GM19452 (cell line): ENCODE data around the gene ABAT.
"Not testable (repeated sequence)": the region's sequence is repeated elsewhere in the genome, so short reads cannot be mapped to it uniquely, and the experiment has no call there.

Source experiments
- ATAC-seq: cut with Tn5 transposase; IDR thresholded peaks from one replicate; pipeline ENCODE4 v1.9.1; 2021; ENCODE audit not compliant: unreplicated experiment

The ABAT gene

DNA sequence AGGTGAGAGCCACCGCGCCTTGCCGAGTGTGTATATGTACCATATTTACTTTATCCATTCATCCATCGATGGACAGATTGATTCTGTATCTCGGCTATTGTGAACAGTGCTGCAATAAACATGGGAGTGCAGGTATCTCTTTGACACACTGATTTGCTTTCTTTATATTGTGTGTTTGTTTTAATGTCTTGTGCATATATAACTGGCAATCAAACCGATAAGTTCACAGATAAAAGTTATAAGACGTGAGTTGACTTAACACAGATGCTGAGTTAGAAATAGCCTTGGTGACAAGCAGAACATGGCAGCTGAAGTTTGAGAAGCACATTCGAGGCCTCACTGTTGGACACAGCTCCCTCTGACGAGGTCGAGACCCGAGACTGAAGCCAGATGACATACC is 99.8 kb downstream of the ABAT start:
- ATAC-seq = no peak

DNA sequence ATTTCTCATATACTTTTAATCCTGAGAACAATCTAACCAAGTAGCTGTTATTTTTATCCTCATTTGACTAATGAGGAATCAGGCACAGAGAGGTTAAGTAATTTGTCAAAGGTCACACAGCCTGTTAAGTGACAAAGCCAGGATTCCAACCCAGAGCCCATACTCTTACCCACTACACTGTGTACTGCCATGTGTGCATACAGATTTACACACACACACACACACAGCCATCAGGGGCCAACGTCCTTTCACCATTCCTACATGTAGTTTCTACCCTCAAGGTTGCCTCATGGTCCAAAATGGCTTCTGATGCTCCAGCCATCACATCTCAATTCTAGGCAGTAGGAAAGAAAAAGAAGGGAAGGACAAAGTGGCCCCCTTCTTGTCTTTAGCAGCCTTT is 100.9 kb downstream of the ABAT start:
- ATAC-seq = no peak

DNA sequence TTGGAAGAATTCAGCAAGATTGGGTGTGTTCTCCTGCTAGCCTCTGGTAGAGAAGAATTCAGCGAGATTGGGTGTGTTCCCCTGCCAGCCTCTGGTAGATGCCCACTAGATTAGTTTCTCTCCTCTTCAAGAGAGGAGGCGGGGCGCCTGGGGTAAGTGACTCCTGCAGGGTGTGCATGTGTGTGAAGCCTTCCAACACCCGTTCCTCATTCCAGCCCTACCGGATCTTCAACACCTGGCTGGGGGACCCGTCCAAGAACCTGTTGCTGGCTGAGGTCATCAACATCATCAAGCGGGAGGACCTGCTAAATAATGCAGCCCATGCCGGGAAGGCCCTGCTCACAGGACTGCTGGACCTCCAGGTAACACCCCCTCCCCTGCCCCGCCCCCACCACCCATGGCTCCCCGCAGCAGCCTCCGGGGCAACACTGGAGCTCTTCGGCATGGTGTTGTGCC is 101.7 kb downstream of the ABAT start:
- no peak for ATAC-seq

DNA sequence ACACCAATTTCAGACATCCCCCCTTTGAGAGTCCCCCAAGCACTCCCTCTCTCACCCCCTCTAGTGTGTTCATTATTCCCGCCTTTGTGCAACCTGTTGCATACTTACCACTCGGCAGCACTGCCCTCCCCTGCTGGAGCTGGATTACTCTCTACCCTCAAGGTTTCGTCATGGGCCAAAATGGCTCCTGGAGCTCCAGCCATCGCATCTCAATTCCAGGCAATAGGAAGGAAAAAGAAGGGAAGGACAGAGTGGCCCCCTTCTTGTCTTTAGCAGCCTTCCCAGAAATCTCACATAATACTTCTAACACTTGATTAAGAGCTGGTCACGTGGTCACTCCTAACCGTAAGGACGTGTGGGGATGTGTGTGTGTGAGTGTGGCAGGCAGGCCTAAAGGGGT is 102.8 kb downstream of the ABAT start:
- no peak for ATAC-seq

DNA sequence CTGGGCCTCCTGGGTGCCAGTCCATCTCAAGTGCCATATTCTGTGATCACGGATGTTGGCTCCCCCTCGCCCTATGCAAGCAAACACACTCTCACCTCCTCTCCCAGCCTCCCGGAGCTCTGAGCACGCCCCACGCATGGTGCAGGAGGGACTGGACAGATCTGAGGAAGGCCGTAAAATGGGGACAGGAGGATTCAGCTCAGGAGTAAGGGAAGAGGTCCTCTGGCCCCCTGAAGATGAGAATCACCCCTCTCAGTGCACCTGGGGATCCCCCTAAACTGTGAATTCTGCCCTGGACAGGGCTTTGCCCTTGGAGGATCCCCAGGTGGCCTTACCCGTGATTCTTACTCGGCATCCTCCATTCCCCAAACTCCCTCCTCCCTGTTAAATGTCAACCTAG is 107.4 kb downstream of the ABAT start:
- no peak for ATAC-seq

DNA sequence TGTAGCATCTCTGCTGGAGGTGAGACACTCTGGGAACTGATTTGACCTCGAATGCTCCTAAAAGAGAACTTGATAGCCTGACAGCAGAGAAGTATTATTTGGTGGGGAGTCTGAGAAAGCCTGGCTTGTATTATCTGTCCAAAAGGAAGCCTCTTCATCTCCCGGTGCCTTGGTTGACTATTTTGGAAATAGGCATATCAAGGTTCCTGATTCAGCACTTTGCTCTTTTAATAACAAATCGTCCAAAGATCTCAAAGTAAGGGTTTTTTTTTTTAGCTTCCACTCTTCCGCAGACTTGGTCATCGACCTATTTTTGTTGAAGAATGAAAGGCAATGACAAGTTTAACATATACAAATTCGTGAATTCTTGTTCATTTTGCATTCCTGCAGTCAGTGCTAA is 108.3 kb downstream of the ABAT start:
- ATAC-seq = no peak

DNA sequence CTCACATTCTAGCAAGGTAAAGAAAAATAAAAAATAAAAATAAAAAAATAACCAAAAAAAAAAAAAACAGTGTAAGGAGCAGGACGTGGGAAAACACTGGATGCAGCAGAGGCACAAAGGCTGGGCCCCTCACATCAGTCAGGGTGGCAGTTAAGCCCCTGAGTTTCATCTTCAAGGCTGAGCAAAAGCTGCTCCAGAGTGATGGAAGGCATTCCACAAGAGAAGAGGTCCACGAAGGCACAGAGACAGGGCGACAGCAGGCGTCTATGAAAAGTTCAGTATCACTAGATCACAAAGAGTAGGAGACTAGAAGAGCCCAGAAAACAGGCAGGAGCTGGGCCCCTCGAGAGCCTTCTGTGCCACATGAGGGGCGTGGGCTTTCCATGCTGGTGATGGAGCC is 111.0 kb downstream of the ABAT start:
- ATAC-seq = no peak

DNA sequence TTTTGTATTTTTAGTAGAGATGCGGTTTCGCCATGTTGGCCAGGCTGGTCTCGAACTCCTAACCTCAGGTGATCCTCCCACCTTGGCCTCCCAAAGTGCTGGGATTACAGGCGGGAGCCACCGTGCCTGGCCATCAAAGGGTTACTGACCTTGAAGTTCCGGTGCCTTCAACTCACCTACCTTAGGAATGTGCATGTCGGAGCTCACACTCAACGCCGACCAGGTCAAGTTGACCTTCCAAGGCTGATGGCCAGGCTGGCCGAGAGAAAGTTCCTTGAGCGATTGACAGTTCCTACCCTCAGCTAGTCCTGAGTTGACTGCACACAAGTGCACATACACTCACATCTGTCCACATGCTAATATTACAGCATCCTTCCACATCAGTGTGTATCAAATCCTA is 111.9 kb downstream of the ABAT start:
- not testable (repeated sequence) for ATAC-seq

DNA sequence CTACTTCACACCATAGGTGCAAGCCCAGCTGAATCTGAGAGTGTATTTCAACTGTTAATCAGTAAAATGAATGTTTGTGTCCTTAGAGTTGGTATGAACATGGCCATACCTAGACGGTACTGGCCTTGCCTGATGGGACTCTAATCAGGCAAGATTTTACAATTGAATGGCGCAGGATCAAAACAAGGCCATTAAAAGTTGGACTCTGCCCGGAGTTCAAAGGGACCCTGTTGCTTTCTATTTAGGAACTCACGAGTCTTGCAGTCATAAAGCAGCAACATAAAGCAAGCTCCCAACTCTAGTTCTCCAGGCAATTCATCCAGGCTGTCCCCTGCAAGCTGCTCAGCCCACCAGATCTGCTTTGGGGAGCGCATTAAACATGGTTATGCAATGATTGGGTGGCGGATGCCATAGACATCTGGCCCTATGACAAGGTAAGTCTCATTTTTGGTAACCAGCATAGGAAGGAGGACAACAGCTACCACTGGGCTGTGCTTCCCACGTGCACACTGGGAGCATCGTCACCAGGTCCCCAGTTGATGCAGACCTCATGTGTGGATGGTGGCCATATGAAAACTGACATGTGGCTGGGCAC is 114.3 kb downstream of the ABAT start:
- ATAC-seq = no peak

DNA sequence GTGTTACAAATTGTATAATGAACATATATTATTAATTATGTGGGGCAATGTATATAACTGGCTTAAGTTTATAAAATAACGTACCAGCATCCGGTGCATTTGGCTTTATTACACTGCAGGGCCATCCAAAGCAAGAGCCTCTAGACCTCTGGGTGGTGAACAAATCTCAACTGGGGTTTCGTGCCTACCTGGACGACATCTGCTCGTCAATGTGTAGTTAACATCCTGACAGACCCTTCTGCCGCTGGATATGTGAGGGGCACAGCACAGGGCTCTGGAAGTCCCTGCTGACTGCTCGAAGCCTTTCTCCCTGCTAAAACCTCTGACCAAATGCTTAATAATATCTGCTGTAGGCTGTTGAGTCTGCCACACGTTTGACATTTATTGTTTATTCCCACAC is 120.7 kb downstream of the ABAT start:
- ATAC-seq = no peak

DNA sequence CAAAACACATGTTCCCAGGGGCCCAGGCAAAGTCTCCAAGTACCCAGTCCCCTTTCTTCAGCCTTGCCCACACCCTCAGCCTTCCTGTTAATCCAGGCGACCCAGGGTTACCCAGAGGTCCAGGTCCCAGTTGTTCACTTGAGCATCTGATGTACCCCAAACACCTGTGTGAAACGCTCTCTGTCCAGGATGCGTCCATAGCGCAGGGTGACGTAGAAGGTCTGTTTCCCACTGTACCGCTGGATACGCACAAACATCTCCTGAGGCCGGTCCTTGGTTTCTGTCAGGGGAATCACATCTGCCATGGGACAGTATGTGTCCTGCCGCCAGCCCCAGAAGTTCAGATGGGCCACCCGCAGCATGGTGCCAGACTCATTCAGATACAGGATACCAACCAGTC is 121.4 kb downstream of the ABAT start:
- no peak for ATAC-seq

DNA sequence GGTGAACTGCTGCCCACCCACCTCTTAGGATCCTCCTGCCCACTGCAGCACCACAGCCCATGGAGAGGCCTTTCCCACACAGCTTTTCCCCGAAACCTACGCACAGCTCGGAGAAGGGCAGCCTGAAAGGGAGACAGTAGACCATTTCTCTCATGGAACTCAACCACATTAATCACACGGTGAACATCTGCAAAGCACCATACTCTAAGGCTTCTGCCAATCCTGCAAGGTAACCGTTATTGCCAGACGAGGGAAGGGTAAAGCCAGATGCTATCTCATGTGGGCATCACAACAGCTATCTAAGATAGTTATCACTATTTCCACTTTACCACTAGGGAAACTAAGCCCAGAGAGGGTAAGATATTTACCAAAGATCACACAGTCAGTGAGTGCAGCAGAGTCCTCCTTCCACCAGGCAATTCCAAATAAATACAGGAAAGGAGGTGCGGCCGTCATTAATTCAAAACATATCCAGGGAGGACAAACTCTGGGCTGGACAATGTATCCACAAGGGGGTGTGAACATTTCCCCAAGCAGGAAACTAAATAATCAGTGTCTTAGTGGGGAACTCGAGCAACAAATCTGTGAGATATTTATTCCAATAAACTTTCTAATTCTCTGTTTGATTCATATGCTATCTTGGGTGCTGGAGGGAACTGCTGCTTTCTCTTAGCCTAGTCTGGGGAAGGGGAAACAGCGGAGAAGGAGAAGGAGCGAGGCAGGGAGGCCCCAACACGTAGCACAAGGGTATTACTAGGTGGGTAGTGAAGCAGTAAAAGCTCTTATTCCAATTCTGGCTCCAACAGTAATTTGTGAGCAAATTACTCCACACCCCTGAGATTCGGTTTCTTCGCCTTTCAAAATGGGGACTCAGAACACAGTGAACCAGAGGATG is 122.3 kb downstream of the ABAT start:
- no peak for ATAC-seq

DNA sequence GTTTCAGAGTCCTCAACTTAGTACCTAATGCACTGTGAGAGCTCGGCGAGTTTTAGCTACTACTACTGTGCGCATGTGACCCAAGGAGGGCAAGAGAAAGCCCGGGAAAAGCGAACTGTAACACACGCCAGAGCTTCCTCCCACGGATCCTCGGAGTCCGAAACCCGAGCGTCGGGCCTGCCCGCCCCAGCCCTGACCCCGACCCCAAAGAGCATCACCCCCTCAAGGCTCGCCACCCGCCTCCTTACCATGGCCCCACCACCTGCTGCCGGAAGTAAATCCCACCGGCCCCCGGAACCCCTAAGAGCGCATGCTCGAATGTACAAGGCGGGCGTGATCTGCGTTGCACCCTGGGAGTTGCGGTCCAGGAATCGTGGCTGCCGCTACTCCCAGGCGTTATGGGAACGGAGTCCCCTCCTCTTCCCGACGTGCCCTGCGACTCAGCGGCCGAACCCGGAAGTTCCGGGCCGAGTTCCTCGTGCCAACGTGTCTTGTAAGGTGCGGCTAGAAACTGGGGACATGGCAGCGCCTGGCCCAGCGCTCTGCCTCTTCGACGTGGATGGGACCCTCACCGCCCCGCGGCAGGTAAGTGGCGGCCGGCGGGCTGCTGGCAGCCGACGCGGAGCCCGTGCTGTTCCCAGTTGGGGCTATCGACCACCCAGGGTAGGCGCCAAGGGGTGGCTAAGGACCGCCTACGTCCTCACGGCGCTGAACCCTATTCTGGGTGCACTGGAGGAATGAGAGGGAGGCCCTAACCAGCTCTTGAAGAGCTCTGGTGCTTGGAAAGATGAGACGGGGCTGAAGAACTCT is 123.2 kb downstream of the ABAT start, which contains the start of the genes PMM2 and TMEM186:
Gene PMM2 (plus strand): TSS at position 476 of the 810 bp plus-strand sequence. CDS start 44 bp downstream, at position 520.
Gene TMEM186 (minus strand): TSS at position 276 of the 810 bp plus-strand sequence. CDS start 25 bp downstream, at position 251.
- peak; percentile 92 for ATAC-seq

DNA sequence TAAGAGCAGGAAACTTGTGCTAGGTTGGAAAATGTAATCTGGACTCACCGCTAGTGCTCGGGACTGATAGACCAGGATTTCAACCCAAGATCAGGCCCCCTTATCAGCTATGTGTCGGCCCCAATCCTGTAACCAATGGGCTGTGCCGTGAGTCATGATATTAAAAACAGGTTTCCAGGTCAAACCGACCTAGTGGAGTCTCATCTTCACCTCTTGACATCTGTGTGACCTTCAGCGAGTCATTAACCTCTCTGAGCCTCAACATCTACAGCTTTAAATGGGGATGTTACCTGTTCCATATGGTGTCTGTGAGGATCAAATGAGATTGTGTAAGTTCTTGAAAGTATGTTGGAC is 123.7 kb downstream of the ABAT start:
- no peak for ATAC-seq

DNA sequence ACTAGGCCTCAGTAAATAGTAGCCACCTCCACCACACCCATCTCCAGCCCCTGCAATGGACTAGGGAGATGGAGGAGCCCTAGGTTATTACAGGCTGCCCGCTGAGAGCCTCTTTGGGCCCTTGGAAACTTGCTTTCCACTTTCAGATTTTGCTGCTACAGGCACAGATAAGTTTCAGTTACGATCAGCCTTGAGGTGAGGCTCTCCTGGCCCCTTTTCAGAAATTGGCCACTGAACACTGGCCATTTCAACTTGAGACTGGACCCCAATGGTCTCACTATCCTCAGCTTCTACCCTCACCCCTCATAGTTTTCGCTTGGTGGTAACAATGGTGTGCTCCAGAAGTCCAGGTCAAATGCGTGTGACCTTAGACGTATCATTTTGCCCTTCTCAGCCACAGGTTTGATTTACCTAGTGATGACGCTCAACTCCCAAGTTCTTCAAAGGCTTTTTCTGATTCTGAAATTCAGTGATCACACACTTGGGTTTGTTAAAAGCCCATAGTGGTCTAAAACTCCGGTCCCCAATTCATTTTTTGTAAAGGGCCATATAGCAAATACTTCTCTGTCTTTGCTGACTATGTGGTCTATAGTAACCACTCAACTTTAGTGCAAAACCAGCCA is 124.2 kb downstream of the ABAT start:
- ATAC-seq = no peak

DNA sequence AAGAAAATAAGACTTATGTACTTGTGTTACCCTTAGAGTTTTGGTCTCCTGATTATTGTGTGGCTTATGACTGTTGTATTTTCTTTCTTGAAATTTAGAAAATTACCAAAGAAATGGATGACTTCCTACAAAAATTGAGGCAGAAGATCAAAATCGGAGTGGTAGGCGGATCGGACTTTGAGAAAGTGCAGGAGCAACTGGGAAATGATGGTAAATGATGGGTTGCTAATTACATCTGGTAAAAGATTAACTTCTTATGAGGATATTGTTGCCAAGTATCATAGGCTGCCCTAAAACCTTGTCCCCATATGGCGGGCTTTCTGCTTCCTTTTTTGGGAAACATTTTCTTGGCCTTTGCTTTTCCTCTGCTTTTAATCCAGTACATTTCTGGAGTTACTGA is 127.3 kb downstream of the ABAT start:
- ATAC-seq = no peak

DNA sequence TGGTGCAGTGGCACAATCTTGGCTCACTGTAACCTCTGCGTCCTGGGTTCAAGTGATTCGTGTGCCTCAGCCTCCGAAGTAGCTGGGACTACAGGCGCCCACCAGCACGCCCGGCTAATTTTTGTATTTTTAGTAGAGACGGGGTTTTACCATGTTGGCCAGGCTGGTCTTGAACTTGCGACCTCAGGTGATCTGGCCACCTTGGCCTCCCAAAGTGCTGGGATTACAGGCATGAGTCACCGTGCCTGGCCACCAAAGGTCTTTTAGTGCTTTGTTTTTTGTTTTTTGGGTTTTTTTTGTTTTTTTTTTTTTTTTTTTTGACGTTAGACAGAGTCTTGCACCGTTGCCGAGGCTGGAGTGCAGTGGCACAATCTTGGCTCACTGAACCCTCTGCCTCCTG is 129.3 kb downstream of the ABAT start:
- not testable (repeated sequence) for ATAC-seq

DNA sequence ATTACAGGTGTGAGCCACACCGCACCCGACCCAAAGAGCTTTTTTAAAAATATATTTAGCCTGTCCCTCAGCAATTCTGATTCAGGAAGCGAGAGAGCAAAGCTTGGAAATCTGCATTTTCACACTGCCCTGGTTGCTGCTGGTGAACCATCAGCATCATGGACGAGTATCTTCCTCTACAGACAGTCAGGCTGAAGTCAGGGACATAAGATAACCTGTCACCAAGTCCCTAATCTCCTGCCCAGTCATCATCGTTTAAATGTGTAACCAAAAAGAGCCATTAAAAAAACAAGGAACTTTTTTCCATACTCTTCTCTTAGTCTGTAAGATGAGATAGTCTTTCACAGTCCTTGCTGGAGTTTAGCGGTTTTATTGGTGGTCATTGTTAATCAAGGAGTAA is 129.9 kb downstream of the ABAT start:
- no peak for ATAC-seq

DNA sequence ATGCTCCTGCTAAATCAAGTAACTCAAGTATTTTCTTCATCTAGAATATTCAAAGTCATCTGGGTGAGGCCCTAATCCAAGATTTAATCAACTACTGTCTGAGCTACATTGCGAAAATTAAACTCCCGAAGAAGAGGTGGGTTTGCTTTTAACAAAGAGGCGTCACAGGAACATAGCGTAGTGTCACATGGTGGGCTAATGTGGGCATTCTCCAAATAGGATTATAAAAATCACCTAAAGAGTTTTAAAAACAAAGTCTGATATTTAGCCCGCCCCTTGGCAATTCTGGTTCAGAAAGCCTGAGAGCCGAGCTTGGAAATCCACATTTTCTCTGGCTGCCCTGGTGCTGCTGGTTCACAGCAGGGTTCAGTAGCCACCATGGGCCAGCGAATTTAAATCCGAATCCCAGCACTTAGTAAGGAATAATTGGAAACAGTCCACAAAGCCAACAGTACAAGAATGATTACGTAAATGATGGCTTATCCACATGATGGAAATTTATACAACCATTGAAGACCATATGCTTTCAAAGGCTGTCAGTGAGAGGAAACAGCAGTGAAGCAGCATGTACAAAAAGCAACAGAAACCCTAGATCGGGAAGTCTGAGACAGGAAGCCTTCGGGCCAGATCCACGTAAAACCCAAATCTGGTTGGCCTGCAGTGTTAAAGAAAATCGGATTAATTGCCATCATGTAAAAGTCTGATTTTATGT is 132.0 kb downstream of the ABAT start:
- no peak for ATAC-seq

DNA sequence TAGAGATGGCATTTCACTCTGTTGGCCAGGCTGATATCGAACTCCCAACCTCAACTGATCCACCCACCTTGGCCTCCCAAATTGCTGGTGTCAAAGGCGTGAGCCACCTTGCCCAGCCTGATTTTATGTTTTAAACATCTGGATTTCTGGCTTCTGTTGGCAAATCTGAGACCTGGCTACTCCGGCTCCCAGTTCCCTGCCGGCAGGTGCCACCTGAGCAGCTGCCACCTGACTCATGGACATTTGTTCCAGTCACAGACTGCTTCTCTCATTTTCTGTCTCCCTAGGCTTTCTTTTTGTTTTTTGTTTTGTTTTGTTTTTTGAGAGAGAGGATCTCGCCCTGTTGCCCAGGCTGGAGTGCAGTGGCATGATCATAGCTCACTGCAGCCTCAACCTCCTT is 132.8 kb downstream of the ABAT start:
- no peak for ATAC-seq
